HS-27A (cell line): Measurements from ENCODE around the gene NXPH4.

Experiments used
- DNase-seq: peaks from one replicate; pipeline ENCODE4 v3.0.0-alpha.2; 2012; ENCODE audit warnings: low read depth, missing footprints

NXPH4 gene

GRCh38 chr12:57203791-57204190 is 12.8 kb upstream of the NXPH4 start:
- no peak for DNase-seq

DNA sequence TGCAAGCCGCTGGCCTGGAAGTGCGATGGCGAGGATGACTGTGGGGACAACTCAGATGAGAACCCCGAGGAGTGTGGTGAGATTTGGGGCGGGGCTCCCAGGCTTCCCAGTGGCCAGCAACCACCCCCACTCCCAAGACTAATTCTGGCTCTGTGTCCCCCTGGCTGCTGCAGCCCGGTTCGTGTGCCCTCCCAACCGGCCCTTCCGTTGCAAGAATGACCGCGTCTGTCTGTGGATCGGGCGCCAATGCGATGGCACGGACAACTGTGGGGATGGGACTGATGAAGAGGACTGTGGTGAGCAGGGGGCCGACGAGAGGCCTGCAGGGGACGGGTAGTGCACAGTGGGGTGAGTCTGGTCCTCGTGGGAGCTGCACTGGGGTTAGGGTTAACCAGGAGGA is 12.1 kb upstream of the NXPH4 start:
- DNase-seq, result no peak

DNA sequence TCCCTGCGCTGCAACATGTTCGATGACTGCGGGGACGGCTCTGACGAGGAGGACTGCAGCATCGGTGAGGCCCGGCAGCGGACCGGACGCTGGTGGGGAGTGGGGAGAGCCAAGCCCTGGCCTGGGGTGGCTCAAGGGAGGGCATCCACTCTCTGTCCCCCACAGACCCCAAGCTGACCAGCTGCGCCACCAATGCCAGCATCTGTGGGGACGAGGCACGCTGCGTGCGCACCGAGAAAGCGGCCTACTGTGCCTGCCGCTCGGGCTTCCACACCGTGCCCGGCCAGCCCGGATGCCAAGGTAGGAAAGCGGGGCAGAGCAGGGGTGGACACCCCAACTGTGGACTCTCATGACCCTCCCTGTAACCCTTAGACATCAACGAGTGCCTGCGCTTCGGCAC is 11.4 kb upstream of the NXPH4 start:
- no peak for DNase-seq

GRCh38 chr12:57205931-57206330 is 10.7 kb upstream of the NXPH4 start:
- no peak for DNase-seq

- no peak for DNase-seq
These were observed 8.6 kb upstream of the NXPH4 start for GRCh38 chr12:57207731-57208630.

- no peak for DNase-seq
These were observed 7.8 kb upstream of the NXPH4 start for GRCh38 chr12:57208631-57209282.

DNA sequence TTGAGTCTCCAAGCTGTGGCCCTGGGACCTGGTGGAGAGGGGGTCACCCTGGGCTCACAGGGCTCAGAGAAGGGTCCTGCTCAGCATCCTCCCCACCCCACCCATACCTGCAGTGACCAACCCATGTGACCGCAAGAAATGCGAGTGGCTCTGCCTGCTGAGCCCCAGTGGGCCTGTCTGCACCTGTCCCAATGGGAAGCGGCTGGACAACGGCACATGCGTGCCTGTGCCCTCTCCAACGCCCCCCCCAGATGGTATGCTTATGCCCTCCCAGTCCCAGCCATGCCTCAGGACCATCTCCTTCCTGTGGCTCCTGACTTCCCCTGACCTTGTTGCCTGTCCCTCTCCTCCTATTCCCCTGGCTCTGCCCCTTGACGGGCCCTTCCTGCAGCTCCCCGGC is 6.7 kb upstream of the NXPH4 start:
- no peak for DNase-seq

DNA sequence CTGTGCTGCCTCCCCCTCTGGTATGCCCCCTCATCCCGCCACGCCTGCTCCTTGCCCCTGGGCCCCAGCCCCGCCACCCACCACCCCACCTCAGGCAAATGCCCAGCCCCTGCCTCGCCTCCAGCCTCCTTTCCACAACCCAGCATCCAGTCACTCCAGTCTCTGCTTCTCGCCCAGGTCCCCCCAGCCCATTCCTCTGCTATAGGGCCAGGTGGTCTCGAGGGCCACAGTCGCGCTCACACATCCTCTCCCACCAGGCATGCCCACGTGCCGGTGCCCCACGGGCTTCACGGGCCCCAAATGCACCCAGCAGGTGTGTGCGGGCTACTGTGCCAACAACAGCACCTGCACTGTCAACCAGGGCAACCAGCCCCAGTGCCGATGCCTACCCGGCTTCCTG is 6.1 kb upstream of the NXPH4 start:
- DNase-seq, result no peak

- DNase-seq, result no peak
These were observed 5.5 kb upstream of the NXPH4 start for GRCh38 chr12:57210926-57211692.

- no peak for DNase-seq
These were observed 4.5 kb upstream of the NXPH4 start for GRCh38 chr12:57211791-57212700.

GRCh38 chr12:57212701-57213057 is 3.9 kb upstream of the NXPH4 start:
- DNase-seq, result no peak

- DNase-seq, result peak; percentile 66
These were observed 3.4 kb upstream of the NXPH4 start for GRCh38 chr12:57213058-57213715.

DNA sequence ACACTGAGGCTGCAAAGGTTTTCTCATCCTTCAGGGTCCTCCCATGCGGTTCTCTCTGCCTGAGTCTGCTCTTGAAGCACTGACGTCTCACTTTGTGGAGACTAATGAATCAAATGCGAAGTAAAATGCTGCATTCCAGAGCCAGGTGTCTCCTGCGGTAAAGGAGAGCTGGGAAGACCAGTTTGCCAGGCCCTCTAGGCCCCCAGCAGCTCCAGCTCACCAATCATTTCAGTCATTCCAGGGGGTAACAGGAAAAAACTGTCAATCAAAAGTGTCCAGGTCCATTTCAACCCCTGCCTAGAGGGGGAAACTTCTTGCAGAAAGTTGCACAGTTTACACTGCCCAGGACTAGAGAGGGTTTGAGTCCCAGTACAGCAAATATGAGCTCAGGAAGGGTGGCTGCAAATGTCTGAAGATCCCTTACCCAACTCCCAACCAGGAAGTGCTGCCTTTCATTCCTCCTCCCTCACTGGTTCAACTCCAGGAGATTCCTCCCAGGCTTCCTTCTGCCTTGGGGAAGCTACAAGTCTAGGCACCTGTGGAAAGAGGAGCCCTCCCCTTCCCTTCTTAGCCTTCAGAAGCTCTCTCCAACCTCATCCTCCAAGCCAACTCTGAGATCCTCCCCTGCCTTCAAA is 2.7 kb upstream of the NXPH4 start:
- no peak for DNase-seq

DNA sequence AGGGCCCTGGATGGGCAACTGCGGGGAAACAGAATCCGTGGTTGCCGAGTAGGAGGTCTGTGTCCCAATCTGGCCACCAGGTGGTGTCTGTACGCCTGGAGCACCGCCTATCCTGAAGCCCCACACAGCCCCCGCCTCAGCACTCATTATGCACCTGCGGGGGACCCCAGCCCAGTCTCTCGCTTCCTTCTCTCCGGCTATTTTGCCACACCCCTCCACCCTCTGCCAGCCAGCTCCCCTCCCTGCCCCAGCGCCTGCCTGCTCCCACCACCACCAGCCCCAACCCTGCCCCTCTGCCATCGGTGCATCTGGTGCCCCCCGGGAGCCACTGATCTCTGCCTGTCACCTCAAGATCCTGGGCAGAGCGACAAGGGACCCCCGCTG is 2.2 kb upstream of the NXPH4 start:
- DNase-seq, result no peak

- no peak for DNase-seq
These were observed 1.5 kb upstream of the NXPH4 start for GRCh38 chr12:57215065-57215464.

- DNase-seq, result no peak
These were observed 953 bp upstream of the NXPH4 start for GRCh38 chr12:57215668-57216013.

- no peak for DNase-seq
These were observed 606 bp downstream of the NXPH4 start for GRCh38 chr12:57216921-57217879.

DNA sequence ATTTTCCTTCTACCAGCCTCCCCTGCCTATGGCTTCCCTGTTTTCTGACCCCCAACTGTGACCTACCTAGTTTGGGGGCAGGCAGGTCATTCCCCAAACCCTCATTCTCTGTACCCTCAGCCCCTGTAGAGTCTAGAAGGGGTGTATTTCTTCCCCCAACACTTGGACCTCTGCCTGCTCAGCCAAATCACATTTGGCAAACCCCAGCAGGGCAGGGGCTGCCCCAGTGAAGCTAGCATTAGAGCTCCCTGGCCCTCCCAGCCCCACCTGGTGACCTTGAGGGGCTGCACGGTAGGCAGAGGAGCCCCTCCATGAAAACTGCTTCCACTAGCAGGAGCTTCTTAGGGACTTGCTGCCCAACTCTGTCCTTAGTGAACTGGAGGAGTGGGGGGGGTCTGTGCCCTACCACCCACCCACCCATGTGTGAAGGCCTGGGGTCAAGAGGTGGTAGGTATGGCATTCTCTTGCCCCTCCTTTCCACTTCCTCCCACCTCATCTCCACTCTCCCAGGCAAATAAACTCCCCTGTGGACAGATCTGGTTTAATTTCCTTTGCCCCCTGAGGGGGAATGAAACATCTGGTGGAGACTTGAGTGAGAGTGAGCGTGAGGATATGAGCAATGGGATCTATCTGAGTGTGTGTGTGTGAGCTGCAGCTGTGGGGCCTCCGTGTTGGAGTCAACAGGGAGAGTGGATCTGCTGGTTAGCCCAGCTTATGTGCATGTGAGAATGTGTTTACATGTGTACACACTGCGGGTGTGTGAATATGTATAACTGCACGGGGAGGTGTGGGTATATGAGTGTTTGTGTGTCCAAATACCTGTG is 1.6 kb downstream of the NXPH4 start:
- DNase-seq, result no peak
